Measurements from ENCODE around the gene FAM98B. TPM values are rescaled to one million over a fixed set of nuclear protein-coding genes. Genes with fewer than 3 reads are reported as not detected.

FAM98B gene
- total and polyA plus RNA-seq, 2 of the 8 experiments (the other 6 are each of a cell fraction or from before 2014, with no cell fraction given) = 5.9 to 48.4 TPM

GRCh38 chr15:38424101-38424552 lies 29.8 kb upstream of the FAM98B start:
- H4K5ac ChIP-seq (ENCODE audit: insufficient read length, low read depth, low read length) = no peak overlapping the region
- H3K56ac ChIP-seq (replicated peaks; ENCODE audit: insufficient read length, low read depth, low read length) = no peak overlapping the region
- H3K18ac ChIP-seq (ENCODE audit: extremely low read depth, low read length) = no peak overlapping the region
- H3K4me3 ChIP-seq (ENCODE audit: extremely low read depth in 1 of 4, insufficient read depth in 2 of 4, low read depth in 3 of 4, low read length in 4 of 4) = no peak overlapping the region
- POLR2A ChIA-PET (ENCODE audit: partially characterized antibody) = no interaction called here
- FAIRE-seq = no peak
- H2BK12ac ChIP-seq (ENCODE audit: low read depth, low read length) = no peak overlapping the region
- no peak overlapping the region for H3K4me2 ChIP-seq (ENCODE audit: insufficient read depth in 1 of 2, low read depth in 2 of 2, low read length in 2 of 2)
- H3K9me3 ChIP-seq (ENCODE audit: insufficient read depth in 2 of 2, low read depth in 1 of 2, low read length in 1 of 2) = no peaks in the 10 kb centered on the region
- no peaks in the 10 kb centered on the region for H3K79me1 ChIP-seq (ENCODE audit: low read depth, low read length)
- no peak overlapping the region for H3K4ac ChIP-seq (replicated peaks; ENCODE audit: insufficient read length, low read depth, low read length)
- no peaks in the 10 kb centered on the region for H4K20me1 ChIP-seq (replicated peaks in 1 of 2; ENCODE audit: control insufficient read depth in 1 of 2, insufficient read depth in 2 of 2, low read length in 2 of 2)
- H2BK5ac ChIP-seq (ENCODE audit: low read depth, low read length) = no peak overlapping the region
- H2BK15ac ChIP-seq (ENCODE audit: low read length) = no peak overlapping the region
- no peak overlapping the region for H4K8ac ChIP-seq (ENCODE audit: extremely low read depth, insufficient read depth, low read length)
- H3K4me1 ChIP-seq (replicated peaks in 1 of 4; ENCODE audit: control insufficient read depth in 3 of 4, insufficient read depth in 4 of 4, low read length in 3 of 4) = no peaks in the 10 kb centered on the region
- no peak overlapping the region for H3K14ac ChIP-seq (ENCODE audit: insufficient read length)
- 85% methylated on average over 4 of the region's 4 CpGs; no CpG with 5 or more reads in 1 of the 2 experiments for WGBS, 2 experiments (ENCODE audit: extremely low coverage in 1 of 2, insufficient coverage in 1 of 2, insufficient read length in 1 of 2, insufficient replicate concordance in 2 of 2, low coverage in 1 of 2, low lambda C conversion rate in 2 of 2, missing lambda C conversion rate in 1 of 2)
- no peaks in the 10 kb centered on the region; the same call in 1 of the 2 replicates for H3K23me2 ChIP-seq (ENCODE audit: low read depth, low read length)
- no peaks in the 10 kb centered on the region for H3K79me2 ChIP-seq (ENCODE audit: control insufficient read depth in 1 of 2, insufficient read depth in 2 of 2, low read length in 2 of 2)
- no peak for DNase-seq (ENCODE audit: low read depth in 1 of 2, low spot score in 2 of 2)
- CTCF ChIA-PET (ENCODE audit: partially characterized antibody) = interaction anchor here (1.0 to 1.8 kb wide), 4 partner anchors 10 to 421 kb away, joined by 3 to 7 read pairs (median 4); no protein-coding TSS in a partner anchor
- H3K9ac ChIP-seq (replicated peaks in 1 of 4; ENCODE audit: extremely low read depth in 1 of 4, low read depth in 3 of 4, low read length in 3 of 4) = no peak overlapping the region
- H3K23ac ChIP-seq (ENCODE audit: insufficient read length) = no peak overlapping the region
- H2BK20ac ChIP-seq (ENCODE audit: low read length) = no peak overlapping the region
- no peaks in the 10 kb centered on the region for H3K27me3 ChIP-seq (replicated peaks in 1 of 4; ENCODE audit: control insufficient read depth in 3 of 4, extremely low read depth in 1 of 4, insufficient read depth in 3 of 4, low read length in 3 of 4)
- no peak overlapping the region for H4K91ac ChIP-seq (replicated peaks; ENCODE audit: insufficient read length, low read length)
- H2BK120ac ChIP-seq (replicated peaks; ENCODE audit: low read depth, low read length) = no peak overlapping the region
- H3K36me3 ChIP-seq (ENCODE audit: control insufficient read depth in 2 of 4, insufficient read depth in 4 of 4, low read length in 3 of 4) = no peaks in the 10 kb centered on the region
- H3K27ac ChIP-seq (ENCODE audit: low read depth, low read length) = no peak overlapping the region
- no peak overlapping the region for H2AK5ac ChIP-seq (ENCODE audit: low read depth, low read length)
- no peak overlapping the region for H2AFZ ChIP-seq (ENCODE audit: low read length)
- no peak for TF ChIP-seq CEBPB (IDR thresholded peaks at IDR 0.05; ENCODE audit: low read depth, low read length)
- no peak for TF ChIP-seq JUN (IDR thresholded peaks at IDR 0.05; ENCODE audit: low read depth, low read length)
- TF ChIP-seq POLR2A (IDR thresholded peaks at IDR 0.05; ENCODE audit: control extremely low read depth in 1 of 2, low read depth in 2 of 2, low read length in 2 of 2) = no peak
- no peak for TF ChIP-seq GTF2F1 (IDR thresholded peaks at IDR 0.05; ENCODE audit: borderline replicate concordance, low read depth, low read length)
